Brain microvascular endothelial cell (primary cell): ENCODE results near the gene RBM12.
A peak's percentile ranks its signal among the peaks of the same experiment; 100 is the strongest.

ENCODE experiments used
- DNase-seq: peaks from one replicate; pipeline ENCODE4 v3.0.0-alpha.2; 2020
- H3K27ac ChIP-seq: fragments of 250-450 bp; sonication (Bioruptor Pico); 2 replicates; pipeline ENCODE4 v1.5.1; 2020; ENCODE audit warnings: mild to moderate bottlenecking, moderate library complexity
- H3K27me3 ChIP-seq: fragments of 250-450 bp; sonication (Bioruptor Pico); replicated peaks from 2 replicates; pipeline ENCODE4 v1.5.1; 2020; ENCODE audit warnings: mild to moderate bottlenecking
- H3K36me3 ChIP-seq: fragments of 250-450 bp; sonication (Bioruptor Pico); replicated peaks from 2 replicates; pipeline ENCODE4 v1.5.1; 2020; ENCODE audit warnings: mild to moderate bottlenecking
- H3K4me3 ChIP-seq: 2 replicates; pipeline ENCODE4 v1.5.1; 2011; ENCODE audit warnings: low read depth, mild to moderate bottlenecking, control low read depth, low read length, moderate library complexity
- in situ Hi-C: cut with HindIII; loops from 2 replicates; pipeline ENCODE4 v1.10.0; 2017; ENCODE audit warnings: low sequenced_read_pairs, low pct_ligation_motif_present
- TF ChIP-seq, protein P1 (sequence below): IDR thresholded peaks from 2 replicates; pipeline ENCODE4 v1.5.1; 2011; ENCODE audit warnings: low read depth, mild to moderate bottlenecking, moderate library complexity, low read length, control low read depth, inconsistent platforms; ENCODE audit errors: missing control alignments

Gene RBM12

GRCh38 chr20:35611482-35611881 is 53.2 kb downstream of the RBM12 start:
- no peak overlapping the region for H3K4me3 ChIP-seq
- H3K27ac ChIP-seq: no peak overlapping the region
- in situ Hi-C loops: no loop called here
- H3K36me3 ChIP-seq: no peaks in the 10 kb centered on the region
- H3K27me3 ChIP-seq: no peaks in the 10 kb centered on the region
- DNase-seq: no peak
- TF ChIP-seq, protein P1, sequence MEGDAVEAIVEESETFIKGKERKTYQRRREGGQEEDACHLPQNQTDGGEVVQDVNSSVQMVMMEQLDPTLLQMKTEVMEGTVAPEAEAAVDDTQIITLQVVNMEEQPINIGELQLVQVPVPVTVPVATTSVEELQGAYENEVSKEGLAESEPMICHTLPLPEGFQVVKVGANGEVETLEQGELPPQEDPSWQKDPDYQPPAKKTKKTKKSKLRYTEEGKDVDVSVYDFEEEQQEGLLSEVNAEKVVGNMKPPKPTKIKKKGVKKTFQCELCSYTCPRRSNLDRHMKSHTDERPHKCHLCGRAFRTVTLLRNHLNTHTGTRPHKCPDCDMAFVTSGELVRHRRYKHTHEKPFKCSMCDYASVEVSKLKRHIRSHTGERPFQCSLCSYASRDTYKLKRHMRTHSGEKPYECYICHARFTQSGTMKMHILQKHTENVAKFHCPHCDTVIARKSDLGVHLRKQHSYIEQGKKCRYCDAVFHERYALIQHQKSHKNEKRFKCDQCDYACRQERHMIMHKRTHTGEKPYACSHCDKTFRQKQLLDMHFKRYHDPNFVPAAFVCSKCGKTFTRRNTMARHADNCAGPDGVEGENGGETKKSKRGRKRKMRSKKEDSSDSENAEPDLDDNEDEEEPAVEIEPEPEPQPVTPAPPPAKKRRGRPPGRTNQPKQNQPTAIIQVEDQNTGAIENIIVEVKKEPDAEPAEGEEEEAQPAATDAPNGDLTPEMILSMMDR: no peak

DNA sequence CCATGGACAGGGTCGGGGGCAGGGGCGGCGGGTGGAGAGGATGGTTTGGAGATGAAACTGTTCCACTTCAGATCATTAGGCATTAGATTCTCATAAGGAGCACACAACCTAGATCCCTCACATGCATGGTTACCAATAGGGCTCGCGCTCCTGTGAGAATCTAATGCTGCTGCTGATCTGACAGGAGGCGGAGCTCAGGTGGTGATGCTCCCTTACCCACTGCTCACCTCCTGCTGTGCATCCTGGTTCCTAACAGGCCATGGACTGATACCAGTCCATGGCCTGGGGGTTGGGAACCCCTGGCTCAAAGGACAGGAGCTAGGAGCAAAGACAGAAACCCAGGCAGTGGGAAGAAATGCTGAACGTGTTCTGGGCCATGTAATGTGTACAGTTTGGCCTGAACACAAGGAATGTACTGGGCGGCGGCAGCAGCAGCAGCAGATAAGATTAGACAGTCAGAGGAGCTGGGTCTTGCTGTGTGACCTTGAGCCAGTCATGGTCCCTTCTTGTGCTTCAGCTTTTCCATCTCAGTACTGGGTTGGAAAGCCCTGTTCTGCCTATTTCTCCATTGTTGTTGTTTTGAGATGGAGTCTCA is 53.8 kb downstream of the RBM12 start:
- peak; percentile 6 for DNase-seq
- TF ChIP-seq, protein P1: no peak
- Histone ChIP-seq H3K4me3 (no peak overlapping the region), H3K27me3 (no peaks in the 10 kb centered on the region), H3K36me3 (no peaks in the 10 kb centered on the region), H3K27ac (no peak overlapping the region)
- in situ Hi-C loops: no loop called here

GRCh38 chr20:35607003-35607735 is 57.5 kb downstream of the RBM12 start:
- Histone ChIP-seq H3K36me3 (no peaks in the 10 kb centered on the region), H3K4me3 (no peak overlapping the region), H3K27ac (no peak overlapping the region), H3K27me3 (no peaks in the 10 kb centered on the region)
- in situ Hi-C loops: no loop called here
- TF ChIP-seq, protein P1: no peak
- DNase-seq: no peak

GRCh38 chr20:35606127-35606526 is 58.6 kb downstream of the RBM12 start:
- H3K27ac ChIP-seq: no peak overlapping the region
- no peak for DNase-seq
- no peaks in the 10 kb centered on the region for H3K36me3 ChIP-seq
- in situ Hi-C loops: no loop called here
- no peak overlapping the region for H3K4me3 ChIP-seq
- H3K27me3 ChIP-seq: no peaks in the 10 kb centered on the region
- TF ChIP-seq, protein P1: no peak

- TF ChIP-seq, protein P1: peak; percentile 64
- H3K27me3 ChIP-seq: peaks cover 6% of the 10 kb centered on the region
- H3K36me3 ChIP-seq: no peaks in the 10 kb centered on the region
- H3K4me3 ChIP-seq: no peak overlapping the region
- no peak overlapping the region for H3K27ac ChIP-seq
- no peak for DNase-seq
- in situ Hi-C loops: no loop called here
Measured at GRCh38 chr20:35604449-35604747, 60.3 kb downstream of the RBM12 start.
